GM12874 (cell line): ENCODE data around the gene FANCL.

Experiments
- TF ChIP-seq, protein P1 (sequence below): IDR thresholded peaks from 2 replicates; pipeline ENCODE4 v1.5.1; 2011; ENCODE audit warnings: low read depth, mild to moderate bottlenecking, control low read depth, low read length, moderate library complexity; ENCODE audit not compliant: insufficient read depth

FANCL gene

DNA sequence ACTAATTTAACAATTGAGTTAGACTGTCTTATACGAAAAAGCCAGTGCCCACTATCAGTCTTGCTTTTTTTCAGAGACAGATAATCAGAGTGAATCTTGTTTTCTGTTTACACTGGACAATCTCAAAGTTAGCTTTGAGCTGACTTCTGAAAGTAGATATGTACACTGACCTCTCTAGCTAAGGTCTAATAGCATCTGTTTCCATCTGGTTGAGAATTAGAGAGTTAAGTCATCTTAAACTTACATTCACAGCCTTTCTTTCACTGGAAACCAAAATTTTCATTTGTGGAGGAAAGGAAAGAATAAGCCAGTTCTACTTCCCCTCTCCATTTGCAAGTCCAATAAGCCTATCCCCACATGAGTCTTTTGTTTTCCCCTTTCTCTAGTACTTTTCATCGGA lies 105.3 kb downstream of the FANCL start:
- TF ChIP-seq, protein P1, sequence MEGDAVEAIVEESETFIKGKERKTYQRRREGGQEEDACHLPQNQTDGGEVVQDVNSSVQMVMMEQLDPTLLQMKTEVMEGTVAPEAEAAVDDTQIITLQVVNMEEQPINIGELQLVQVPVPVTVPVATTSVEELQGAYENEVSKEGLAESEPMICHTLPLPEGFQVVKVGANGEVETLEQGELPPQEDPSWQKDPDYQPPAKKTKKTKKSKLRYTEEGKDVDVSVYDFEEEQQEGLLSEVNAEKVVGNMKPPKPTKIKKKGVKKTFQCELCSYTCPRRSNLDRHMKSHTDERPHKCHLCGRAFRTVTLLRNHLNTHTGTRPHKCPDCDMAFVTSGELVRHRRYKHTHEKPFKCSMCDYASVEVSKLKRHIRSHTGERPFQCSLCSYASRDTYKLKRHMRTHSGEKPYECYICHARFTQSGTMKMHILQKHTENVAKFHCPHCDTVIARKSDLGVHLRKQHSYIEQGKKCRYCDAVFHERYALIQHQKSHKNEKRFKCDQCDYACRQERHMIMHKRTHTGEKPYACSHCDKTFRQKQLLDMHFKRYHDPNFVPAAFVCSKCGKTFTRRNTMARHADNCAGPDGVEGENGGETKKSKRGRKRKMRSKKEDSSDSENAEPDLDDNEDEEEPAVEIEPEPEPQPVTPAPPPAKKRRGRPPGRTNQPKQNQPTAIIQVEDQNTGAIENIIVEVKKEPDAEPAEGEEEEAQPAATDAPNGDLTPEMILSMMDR, result no peak

DNA sequence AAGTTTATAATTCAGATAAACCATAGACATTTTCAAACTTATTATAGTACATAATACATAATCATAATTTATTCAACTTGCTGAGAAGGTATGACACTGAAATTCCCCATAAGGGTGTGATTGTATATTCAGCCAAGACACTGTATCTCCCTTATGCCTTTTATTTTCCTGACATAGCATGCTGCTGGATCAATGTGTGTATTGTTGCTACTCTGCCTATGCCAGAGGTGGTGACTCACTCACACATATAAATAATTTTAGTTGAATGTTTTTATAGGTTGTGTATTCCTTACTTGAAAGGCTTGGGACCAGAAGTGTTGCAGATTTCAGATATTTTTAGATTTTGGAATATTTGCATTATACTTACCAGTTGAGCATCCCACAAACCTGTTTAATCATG lies 107.7 kb downstream of the FANCL start:
- TF ChIP-seq, protein P1, result no peak

DNA sequence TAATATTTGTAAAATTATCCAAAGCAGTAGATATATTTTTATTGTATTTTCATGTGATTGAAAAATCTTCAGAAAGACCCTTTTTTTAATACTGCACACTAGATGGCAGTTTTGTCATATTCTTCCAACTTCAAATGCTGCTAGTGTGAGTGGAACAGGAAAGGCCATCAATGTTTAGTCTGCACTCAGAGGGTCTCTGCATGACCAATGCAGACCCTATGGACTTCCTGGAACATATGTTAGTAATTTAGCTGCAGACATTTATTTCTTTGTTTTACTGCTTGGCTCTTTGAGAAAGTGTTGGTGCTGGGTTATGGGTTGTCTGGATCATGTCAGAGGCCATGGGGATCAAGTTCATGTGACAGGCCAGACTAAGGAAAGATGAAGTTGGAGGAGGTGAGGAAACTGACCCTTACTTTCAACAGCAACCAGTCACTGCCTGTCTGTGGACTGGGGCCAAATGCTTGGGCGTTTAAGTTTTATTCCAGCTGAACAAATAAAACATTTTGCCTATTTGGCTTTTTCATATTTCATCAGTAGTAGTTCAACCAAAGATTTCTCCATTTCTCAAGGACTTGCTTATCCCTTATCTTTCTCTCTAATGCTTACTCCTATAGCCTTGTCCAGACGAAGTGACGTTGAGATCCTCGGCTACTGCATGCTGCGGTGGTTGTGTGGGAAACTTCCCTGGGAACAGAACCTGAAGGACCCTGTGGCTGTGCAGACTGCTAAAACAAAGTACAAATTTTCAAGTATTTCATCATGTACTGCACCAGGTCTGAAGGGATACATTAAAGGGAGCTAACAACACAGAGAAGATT lies 109.7 kb downstream of the FANCL start:
- TF ChIP-seq, protein P1, result no peak

DNA sequence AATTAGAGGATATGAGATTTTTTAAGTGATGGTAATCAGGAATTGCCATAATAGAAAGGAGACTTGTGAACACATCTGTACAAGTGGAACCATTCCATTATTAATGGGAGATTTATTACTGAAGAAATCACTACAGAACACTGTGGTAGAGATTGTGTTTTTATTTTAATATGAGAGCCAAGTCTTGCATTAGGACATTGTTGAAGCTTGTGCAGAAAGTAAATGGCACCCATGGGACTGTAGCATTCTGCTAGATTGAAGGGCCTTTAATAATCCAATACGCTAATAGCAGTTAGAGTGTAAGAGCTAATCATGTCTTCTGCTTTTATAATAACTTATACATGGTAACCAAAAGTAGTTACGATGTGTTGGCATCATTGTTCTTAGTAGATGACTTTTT lies 110.9 kb downstream of the FANCL start:
- TF ChIP-seq, protein P1, result no peak

DNA sequence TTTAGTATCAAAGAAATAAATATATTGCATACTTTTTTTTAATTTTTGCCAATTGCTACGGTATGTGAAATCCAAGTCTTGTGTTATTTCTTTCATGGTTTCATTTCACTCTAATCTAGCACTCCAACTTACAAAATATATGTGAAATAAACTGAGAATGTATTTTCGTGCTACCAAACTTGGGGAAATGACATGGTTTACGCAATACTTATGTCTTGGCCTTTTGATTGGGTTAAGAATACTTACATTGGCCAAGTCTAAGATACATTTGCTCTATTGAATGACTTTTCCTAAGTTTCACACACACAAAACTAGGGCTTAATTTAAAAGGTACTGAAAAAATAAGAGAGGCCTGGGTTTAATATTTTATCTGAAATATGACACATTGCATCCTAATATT lies 114.0 kb downstream of the FANCL start:
- TF ChIP-seq, protein P1, result no peak

DNA sequence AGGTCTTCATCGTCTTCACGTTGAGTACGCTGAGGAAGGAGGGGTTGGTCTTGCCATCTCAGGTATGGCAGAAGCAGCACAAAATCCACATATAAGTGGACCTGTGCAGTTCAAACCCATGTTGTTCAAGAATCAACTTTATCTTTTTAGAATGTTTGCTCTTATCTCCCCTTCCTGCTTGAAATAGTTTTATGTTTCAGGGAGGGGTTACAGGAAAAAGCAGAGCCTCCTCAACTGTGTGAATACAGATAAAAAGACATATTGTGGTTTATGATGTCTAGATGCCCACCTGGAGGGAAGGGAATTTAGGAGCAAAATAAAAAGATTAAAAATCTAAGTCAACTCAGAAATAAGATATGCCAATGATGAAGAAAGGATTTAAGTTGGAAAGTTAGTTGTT lies 118.6 kb downstream of the FANCL start:
- TF ChIP-seq, protein P1, result no peak

DNA sequence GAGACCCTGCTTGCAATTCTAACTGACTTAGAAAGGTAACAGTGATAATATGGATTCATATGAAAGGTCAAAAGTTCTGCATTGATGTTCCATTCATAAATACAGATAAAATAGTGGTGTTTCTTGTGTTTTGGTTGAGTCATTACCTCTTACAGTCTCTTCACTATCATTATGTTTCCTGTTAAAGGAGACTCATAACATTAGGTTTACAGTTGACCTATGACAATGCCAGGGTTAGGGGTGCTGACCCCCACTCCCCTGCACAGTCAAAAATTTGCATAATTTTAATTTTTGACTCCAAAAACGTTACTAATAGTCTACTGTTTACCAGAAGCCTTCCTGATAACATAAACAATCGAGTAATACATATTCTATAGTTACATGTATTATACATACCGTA lies 119.1 kb downstream of the FANCL start:
- TF ChIP-seq, protein P1, result no peak
